ENCODE results near the gene KCND2.

Gene KCND2

DNA sequence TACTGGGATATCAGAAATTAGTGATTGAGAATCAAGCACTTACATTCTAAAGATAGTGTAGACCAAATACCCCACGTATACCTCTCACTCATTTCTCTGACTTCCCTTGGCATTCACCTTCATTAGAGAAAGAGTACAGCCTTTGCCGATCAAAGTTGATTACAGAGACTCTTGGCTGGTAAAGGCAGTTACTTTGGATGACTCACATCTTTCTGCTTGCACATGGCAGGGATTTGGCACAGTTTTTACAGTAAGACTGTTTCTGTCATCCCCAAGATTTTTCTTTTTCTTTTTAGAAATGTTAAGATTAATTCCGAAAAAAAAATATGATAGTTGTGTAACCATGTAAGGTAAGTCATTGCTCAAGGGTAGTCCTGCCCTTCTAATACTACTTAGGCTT, 442.0 kb downstream of the KCND2 start:
- DNase-seq: no peak

DNA sequence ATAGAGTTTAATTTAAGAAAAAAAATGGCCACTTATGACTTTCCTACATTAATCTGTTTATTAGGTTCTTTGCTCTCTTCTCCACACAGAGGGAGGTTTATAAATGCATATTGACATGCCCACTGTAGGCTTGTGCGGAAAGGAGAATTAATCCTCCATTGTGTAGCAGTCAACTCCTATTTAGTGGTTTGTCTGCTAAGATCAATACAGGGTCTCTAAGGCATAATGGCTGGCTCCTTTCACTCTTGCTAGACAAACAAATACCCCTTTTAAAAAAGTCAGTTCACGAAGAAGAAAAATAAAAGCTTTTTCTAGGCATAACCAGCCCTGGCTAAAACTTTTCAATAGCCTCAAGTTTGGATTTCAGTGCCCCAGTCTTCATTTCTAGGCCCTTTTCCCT, 443.3 kb downstream of the KCND2 start:
- no peak for DNase-seq

DNA sequence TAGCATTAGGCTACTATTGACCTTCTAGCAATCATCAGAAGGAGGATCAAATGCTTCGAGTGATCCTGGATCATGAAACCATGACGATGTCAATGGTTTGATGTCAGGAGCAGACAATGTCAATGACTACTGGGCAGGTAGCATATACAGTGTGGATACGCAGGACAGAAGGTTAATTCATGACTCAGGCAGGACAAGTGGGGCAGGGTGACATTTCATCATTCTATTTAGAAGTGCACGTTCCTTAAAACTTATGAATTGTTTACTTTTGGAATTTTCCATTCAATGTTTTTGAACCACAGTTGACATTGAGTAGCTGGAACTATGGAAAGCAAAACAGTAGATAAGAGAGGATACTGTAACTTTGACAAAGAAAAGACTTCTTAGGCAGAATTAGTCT, 444.2 kb downstream of the KCND2 start:
- DNase-seq: no peak

DNA sequence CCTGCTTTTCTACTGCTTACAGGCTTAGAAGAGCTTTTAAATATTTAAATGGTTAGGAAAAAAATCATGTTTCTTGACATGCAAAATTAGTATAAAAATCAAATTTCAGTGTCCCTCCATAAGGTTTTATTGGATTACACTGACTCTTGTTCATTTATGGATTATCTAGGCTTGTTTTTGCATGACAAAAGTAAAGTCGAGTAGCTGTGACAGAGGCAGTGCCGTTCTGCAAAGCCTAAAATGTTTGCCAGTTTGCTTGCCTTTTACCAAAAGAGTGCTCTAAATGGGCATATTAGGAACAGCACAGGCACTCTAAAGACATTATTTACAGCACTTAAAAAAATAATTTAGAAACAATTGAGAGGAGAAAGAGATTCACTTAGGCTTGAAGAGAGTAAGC, 445.4 kb downstream of the KCND2 start:
- no peak for DNase-seq

DNA sequence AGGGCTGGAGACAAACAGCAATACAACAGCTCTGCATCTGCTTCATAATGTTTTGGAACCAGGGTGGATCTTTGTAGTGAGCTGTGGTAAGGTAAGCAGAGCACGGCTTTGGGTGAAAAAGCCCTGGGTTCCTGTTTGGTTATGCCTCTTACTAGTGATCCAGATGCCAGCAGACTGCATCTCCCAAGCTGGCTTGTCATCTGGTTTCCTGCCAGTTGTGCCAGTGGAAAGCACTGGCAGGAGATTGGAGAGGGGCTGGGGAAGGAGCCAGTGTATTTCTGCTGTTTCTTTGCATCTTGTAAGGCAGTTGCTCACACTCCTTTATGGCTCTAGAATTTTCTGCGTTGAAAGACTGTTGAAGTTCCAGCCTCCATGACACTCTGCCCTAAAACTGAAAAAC, 447.3 kb downstream of the KCND2 start:
- no peak for DNase-seq

DNA sequence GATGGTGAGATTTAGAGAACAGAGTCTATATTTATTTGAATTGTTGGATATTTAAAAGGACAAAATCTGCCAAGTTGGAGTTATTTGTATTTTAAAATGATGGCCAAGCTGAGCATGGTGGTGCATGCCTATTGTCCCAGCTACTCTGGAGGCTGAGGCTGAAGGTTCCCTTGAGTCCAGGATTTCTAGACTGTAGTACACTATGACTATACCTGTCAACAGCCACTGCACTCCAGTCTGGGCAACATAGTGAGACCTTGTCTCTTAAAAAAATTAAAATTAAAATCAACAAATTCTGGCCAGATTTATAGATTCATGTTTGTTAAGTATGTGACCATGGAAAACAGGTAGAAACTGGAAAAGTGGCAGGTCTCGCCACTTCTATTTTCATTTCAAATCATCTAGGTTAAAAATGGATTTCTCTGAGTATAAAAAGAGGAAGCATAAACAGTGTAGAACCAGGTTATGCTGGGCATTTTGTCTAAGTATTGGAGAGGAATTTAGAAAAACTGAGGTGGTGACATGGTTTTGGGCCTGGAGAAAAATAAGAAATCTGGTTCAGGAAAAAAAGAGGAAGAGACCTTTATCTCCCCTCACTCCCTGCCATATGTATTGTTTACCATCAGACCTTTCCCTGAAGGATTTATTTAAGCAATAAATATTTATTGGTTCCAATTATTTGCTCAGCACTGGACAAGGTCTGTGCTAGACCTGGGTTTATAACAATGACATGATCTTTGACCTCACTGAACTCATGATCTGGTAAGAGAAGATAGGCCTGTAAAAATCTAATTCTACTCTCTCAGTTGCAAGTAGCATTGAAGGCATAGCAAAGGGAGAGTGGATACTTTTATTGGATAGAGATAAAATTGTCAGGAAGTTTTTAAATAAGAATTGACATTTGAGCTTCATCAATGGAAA, 450.8 kb downstream of the KCND2 start:
- DNase-seq: no peak

DNA sequence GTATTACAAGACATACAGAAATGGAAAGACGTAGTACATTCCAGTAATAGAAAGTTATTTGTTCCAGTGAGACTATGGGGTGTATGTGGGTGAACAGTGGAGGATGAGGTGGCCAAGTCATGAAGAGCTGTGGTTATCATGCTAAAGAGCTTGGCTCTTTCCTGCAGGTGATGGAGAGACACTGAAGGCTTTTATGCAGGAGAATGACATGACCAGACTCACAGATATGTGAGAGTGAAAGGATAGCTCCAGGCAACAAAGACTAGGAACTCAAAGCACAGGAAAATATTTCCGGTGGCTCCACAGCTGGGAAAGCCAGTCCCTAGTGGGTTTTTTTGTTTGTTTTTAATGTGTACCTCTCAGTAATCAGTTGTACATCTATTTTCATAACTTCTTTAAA, 451.5 kb downstream of the KCND2 start:
- no peak for DNase-seq

DNA sequence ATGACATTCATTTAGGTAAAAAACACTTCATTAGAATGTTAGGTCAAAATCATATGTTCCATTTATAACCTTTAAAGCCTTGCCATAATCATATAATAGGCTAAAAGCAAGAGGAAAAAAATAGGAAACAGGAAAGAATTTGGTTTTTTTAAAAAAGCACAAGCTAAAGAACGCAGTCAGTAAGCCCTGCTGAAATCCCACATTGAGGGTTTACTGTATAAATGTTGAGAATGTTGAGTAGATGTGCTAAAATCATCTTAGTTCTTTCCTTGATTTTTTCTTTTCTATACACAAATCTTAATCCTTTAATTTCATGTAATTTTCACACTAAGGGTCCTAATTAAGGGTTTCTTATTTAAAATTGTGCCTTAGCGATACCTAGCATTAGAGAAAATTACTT, 452.0 kb downstream of the KCND2 start:
- no peak for DNase-seq

DNA sequence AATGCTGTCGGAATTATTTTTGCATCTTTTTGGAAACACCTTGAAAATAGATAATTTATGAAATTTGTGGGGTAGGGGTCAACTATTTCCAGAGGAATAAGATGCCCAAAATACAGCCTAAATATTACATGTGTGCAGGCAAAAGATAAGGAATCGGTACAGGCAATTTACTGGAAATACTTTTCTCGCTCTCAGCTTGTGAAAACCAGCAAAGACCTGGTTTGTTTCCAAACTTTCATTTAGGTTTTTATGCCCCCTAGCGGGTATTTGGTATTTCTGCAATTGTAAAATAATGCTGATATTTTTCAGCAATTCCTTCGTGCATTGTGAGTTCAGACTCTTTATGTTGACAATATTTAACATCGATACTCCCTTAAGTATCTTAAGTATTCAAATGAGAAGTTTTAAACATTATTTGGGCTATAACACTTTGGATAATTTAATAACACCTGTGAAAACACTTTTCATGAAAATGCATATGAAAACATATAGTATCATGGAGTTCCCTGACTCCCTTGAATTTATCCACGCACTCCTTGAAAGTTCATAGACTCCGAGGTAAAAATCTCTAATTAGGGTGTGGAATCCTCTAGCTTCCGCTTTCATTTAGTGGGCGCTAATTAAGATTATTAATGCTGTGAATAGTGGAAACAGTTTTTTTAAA, 452.5 kb downstream of the KCND2 start:
- DNase-seq: no peak

DNA sequence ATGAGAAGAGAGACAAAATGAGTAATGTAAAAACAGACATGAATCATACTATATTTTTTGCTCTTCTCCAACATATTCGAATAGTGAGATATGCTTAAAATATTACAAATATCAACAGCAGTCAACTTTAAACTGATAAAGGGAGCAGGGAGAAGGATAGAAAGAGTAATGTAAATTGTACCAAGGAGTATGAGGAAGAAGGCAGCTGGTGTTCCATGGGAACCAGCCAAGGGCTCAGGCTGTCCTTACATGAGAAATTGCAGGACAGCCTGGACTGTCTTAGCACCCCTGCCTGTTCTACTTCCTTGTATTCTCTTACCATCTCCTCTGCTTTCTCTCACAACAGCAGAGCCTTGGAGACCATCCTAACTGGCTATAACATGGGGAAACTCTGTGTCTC, 456.3 kb downstream of the KCND2 start:
- DNase-seq: no peak

DNA sequence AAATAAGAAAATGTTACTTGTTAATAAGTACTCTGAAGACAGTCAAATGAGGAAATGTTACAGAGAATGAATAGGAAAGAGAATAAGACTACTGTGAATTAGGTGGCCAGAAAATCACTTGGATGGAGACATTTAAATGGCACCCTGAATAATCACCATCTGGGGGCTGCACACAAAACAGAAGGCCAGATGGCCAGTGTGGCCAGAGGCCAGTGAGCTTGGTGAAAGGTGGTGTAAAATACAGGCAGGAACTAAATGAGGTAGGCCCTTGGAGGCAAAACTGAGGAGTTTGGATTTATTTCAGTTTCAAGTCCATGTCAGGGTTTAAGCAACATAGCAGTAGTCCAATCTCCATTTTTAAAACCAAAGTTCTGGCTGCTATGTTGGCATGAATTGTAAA, 458.3 kb downstream of the KCND2 start:
- DNase-seq: no peak

DNA sequence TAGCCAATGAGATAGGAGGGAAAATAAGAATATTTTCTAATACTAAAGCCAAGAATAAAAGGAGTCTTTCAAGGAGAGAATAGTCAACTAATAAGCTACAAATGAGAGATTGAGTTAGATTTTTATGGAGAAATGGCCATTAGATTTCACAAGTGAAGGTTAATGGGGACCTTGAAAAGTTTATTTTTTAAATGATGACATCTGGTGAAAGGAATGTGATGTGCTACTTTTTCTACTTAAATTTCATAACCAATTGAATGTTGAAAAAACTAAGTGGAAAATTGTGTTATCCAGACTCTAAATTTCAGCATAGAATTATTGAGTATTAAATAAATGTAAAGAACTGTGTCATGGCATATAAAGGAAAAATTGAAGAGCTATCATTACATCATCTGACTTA, 459.3 kb downstream of the KCND2 start:
- no peak for DNase-seq

DNA sequence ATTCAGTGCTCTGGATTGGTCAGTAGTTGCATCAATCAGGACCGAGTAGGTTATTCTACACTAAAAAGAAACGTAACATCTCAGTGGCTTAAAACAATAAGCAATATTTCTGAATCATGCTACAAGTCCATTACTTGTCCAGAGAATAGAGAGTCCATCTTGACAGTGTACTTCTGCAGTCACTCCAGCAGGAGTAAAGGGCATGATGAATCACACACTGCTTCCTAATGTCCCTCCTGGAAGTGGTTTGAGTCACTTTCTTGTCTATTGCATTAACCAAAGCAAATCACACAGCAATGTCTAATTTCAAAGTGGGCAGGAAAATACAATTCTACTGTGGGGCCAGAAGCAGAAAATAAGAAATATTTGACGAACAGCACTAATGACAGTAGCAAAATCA, 460.2 kb downstream of the KCND2 start:
- DNase-seq: no peak

DNA sequence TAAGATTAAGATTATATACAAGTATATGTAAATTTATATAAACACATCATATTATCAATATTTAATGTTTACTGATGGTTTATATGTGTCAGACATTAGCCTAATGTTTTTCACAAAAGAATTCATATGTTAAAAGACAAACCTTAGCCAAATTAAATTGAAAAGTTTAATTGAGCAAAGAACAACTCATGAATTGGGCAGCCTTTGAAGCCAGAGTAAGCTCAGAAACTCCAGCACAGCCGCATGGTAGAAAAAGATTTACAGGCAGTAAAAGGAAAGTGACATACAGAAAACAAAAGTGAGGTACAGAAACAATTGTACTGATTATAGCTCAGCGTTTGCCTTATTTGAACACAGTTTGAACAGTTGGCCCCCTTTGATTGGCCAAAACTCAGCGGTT, 460.9 kb downstream of the KCND2 start:
- DNase-seq: no peak

DNA sequence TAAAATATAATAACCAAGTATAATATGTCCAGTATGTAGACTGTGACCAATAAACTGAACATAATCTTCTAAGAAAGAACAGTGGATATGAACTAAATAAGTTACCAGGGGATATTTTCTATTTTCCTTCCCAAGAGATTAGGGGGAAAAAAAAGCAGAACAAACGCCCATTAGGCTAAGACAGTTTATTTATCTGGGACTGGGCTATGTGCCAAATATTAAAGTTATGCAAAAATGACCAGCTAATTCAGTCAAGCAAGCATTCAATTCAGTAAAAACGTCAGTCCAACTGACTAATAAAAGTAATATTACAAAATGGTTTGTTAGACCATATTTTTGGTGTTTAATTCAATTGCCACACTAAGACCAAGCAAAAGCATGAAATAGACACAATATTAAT, 462.8 kb downstream of the KCND2 start:
- DNase-seq: no peak

DNA sequence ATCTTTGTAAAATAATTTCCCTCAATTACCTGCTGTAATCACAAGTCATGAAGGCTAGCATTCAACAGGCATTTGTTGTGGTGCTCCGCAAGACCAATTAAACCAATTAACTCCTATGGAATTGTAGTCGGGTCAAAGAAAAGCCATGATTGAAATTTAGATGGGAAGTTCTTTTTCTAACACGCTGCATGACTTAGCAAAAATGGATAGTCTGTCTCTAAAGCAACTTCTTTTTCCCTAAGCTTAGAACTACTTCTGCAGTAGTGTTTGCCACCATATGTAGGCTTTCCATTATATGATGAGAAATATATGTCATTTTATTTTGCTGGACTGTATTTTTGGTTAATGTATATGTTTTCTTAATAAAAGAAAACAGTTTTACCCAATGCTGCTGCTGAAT, 465.8 kb downstream of the KCND2 start:
- no peak for DNase-seq

DNA sequence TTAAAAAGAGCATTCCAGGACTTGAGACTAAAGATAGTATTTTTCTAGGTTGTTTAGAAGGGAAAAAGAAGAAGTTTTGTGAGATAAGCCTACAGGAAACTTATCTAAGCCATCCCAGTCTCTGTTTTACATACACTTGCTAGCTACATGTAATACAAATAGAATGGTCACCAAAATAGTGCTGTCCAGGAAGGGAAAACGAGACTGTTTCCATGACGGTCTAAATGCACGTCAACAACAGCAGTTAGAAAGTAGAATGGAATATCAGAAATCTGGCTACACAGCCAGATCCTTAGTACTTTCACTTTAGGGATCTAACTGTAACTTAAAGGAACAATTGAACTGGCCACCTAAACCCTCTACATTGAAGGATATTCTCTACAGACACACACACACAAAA, 467.4 kb downstream of the KCND2 start:
- no peak for DNase-seq

DNA sequence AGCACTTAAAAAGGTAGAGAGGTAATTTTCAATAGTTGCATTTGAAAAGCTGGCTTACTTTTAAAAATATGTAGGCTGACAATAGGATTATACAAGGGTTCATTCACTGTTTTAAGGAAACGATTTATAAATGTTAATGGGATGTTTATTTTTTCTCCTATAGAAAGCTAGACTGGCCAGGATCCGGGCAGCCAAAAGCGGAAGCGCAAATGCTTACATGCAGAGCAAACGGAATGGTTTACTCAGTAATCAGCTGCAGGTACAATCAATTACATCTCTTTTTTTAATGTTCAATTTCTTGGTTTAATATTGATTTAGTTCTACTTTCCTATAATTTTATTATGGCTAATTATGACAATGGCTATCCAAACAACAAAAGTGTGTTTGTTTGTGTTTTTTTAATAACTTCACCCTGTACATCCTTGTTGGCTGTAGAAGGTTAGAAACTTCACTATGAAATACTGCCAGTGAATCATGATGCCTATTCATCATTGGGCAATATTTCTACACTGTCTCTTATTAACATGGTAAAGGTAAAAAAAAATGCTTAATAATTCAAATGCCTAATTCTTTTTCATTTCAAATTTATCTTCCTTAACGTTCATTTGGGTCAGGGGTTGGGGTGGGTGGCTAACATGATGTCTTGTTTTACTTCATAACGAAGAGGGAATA, 468.5 kb downstream of the KCND2 start:
- no peak for DNase-seq

DNA sequence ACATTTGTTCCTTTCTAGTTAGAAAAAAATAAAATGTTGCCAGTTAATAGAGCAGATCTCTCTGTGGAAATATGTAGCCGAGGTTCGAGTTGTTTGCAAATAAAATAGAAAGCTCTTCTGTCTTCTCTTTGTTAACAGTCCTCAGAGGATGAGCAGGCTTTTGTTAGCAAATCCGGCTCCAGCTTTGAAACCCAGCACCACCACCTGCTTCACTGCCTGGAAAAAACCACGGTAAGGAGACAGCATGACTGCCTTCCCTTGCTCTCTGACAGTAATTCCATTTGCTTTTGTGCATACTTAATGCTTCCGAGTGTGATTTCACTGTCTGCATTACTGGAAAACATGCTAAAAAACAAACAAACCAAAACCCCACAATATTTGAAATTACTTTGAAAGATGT, 469.4 kb downstream of the KCND2 start:
- no peak for DNase-seq

DNA sequence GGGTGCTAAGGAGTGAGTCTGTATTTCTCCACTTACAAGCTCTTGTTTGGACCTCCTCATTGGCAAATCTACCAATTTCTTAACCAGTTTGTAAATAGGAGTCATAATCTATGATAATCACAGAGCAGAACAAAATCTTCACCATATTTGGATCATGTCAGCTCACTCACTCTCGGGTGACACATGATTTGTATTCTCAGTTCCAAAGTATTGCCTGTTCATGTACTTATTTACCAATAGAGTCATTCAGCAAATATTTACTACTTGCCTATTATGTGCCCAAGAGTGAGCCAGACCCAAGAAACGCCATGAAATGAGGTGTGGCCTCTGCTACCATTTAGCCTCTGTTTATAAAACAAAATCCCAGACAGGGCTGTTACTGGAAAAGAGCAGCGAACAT, 470.2 kb downstream of the KCND2 start:
- DNase-seq: no peak

DNA sequence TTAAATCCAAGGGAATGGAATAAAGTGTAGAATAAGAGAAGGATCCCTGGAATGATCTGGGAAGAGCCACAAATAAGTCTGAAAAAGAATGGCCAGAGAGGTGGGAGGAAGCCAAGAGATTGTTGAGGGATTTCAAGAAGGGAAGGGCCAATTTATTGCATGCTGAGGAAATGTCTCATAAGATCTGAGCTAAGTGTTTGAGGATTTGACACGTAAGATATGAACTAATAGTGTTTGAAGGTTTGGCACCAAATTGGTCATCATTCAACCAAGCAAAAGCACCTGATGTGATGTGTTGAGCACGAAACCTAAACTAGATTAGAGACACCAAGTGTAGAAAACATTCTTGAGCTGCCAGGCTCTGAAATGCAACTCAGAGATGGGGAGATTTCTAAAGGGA, 487.1 kb downstream of the KCND2 start:
- no peak for DNase-seq

DNA sequence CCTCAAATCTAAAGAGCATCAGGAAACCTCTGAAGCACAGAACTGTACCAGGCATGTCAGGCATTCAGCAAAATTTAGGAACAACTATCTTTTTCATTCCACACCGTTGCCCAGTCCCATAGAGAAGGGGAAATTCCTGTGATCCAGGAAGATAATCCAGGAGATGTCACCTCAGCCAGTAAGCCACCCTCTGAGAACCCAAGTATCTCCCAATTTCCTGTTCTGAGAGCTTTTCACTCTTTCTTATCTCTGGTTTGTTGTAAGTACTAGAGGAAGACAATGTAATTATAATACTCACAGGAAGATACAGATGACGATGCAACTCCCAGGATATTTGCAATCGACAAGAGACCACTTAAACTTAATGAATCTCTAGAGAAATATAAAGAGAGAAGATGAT, 487.9 kb downstream of the KCND2 start:
- DNase-seq: no peak

DNA sequence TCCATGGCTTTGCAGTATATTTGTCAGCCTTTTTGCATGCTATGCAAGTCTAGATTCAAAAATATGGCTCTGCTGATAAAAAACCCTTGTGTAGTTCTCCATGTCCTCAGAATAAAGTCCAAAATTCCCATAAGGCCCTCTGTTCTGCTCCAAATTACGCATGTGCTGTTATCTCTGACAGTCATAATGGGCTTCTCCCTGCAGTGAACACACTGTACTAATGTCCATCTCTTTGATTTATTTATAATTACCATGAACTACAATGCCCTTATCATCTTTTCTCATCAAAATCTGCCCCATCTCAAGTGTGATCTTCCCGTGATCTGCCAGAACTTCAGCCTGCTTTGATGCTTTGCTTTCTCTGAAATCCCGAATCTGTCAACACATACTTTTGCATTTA, 497.2 kb downstream of the KCND2 start:
- no peak for DNase-seq

DNA sequence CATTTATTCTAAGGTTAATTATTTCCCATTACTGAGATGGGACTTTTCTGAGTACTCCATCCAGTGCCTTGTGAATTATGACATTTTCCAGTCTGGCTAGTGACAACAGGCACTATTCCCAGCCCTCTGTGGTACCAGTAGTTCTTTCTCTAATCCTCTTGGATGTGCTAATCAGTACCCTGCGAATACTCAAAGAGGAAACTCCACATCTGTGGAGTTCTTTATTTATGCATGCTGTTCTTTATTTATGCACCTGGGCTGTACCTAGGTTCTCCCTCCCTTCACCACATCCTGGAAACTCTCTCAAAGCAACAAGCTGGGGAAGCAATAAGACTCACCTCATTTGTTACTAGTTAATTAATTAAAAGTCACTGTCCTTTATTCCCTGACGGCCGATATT, 501.5 kb downstream of the KCND2 start:
- DNase-seq: no peak

All from GOT3 (cell line).